ENCODE measurements around the gene CDH23. TPM values are rescaled to one million over a fixed set of nuclear protein-coding genes. Genes with fewer than 3 reads are reported as not detected.

The CDH23 gene
- total RNA-seq, 1 experiment from 2014 or later, result 2.9 TPM

GRCh38 chr10:71632896-71633600 is 236.3 kb downstream of the CDH23 start (continued):
- TF ChIP-seq, protein P1, sequence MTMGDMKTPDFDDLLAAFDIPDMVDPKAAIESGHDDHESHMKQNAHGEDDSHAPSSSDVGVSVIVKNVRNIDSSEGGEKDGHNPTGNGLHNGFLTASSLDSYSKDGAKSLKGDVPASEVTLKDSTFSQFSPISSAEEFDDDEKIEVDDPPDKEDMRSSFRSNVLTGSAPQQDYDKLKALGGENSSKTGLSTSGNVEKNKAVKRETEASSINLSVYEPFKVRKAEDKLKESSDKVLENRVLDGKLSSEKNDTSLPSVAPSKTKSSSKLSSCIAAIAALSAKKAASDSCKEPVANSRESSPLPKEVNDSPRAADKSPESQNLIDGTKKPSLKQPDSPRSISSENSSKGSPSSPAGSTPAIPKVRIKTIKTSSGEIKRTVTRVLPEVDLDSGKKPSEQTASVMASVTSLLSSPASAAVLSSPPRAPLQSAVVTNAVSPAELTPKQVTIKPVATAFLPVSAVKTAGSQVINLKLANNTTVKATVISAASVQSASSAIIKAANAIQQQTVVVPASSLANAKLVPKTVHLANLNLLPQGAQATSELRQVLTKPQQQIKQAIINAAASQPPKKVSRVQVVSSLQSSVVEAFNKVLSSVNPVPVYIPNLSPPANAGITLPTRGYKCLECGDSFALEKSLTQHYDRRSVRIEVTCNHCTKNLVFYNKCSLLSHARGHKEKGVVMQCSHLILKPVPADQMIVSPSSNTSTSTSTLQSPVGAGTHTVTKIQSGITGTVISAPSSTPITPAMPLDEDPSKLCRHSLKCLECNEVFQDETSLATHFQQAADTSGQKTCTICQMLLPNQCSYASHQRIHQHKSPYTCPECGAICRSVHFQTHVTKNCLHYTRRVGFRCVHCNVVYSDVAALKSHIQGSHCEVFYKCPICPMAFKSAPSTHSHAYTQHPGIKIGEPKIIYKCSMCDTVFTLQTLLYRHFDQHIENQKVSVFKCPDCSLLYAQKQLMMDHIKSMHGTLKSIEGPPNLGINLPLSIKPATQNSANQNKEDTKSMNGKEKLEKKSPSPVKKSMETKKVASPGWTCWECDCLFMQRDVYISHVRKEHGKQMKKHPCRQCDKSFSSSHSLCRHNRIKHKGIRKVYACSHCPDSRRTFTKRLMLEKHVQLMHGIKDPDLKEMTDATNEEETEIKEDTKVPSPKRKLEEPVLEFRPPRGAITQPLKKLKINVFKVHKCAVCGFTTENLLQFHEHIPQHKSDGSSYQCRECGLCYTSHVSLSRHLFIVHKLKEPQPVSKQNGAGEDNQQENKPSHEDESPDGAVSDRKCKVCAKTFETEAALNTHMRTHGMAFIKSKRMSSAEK (CRISPR knock-in tag; IDR thresholded peaks at IDR 0.05; ENCODE audit: borderline replicate concordance), result no peak
- no peak for TF ChIP-seq TEAD4 (CRISPR knock-in tag; IDR thresholded peaks at IDR 0.05)
- TF ChIP-seq SP1 (CRISPR knock-in tag; conservative IDR thresholded peaks at IDR 0.05), result no peak

DNA sequence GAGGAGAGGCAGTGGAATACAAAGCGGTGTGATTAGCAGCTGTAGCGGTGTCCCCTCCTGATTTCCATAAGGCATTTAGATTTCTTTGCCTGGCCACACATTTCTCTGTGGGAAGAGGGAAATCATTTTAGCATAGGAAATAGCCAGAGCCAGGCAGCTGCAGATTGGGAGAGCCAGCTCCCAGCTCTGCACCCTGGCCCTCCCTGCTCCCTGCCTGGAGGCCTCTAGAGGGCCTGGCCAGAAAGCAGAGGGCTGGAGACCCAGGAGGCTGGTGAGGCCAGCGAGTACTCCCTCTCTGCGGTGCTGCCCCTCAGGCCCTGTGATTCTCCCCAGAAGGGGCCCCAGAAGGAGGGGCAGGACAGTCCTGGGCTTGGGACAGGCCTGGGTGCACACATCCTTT is 237.2 kb downstream of the CDH23 start:
- H3K27me3 Mint-ChIP-seq (ENCODE audit: low read depth), result peaks cover 69% of the 10 kb centered on the region
- CTCF ChIA-PET, result interaction anchor here (1.0 to 5.8 kb wide), 6 partner anchors 10 to 74 kb away, joined by 3 to 36 read pairs (median 5); no protein-coding TSS in a partner anchor
- peaks cover 74% of the 10 kb centered on the region for H3K4me1 Mint-ChIP-seq
- H3K4me3 Mint-ChIP-seq, result no peak overlapping the region
- no peaks in the 10 kb centered on the region for H3K36me3 Mint-ChIP-seq
- POLR2A ChIA-PET, result no interaction called here
- H3K9me3 Mint-ChIP-seq, result no peaks in the 10 kb centered on the region
- TF ChIP-seq CREM (CRISPR knock-in tag; IDR thresholded peaks at IDR 0.05), result 0 out of 2 replicates have a peak, but pooled peaks have one; percentile 21
- TF ChIP-seq TEAD4 (CRISPR knock-in tag; IDR thresholded peaks at IDR 0.05), result no peak
- no peak overlapping the region for H3K27ac Mint-ChIP-seq
- no peak for DNase-seq (ENCODE audit: low spot score)
- ATAC-seq, result peak; percentile 40

- Mint-ChIP-seq H3K9me3 (no peaks in the 10 kb centered on the region), H3K27ac (no peak overlapping the region), H3K4me3 (no peak overlapping the region), H3K36me3 (no peaks in the 10 kb centered on the region), H3K27me3 (ENCODE audit: low read depth) (peaks cover 66% of the 10 kb centered on the region), H3K4me1 (peaks cover 70% of the 10 kb centered on the region)
- ChIA-PET POLR2A (no interaction called here), CTCF (interaction anchor here (0.9 to 5.8 kb wide), 7 partner anchors 9 to 73 kb away, joined by 3 to 36 read pairs (median 4); no protein-coding TSS in a partner anchor)
- no peak for DNase-seq (ENCODE audit: low spot score)
- ATAC-seq, result no peak
- TF ChIP-seq, protein P2, sequence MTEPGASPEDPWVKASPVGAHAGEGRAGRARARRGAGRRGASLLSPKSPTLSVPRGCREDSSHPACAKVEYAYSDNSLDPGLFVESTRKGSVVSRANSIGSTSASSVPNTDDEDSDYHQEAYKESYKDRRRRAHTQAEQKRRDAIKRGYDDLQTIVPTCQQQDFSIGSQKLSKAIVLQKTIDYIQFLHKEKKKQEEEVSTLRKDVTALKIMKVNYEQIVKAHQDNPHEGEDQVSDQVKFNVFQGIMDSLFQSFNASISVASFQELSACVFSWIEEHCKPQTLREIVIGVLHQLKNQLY (CRISPR knock-in tag; IDR thresholded peaks at IDR 0.05), result no peak
- TF ChIP-seq FOXJ3 (CRISPR knock-in tag; IDR thresholded peaks at IDR 0.05; ENCODE audit: borderline replicate concordance), result no peak
- no peak for TF ChIP-seq ESRRA (CRISPR knock-in tag; IDR thresholded peaks at IDR 0.05; ENCODE audit: borderline replicate concordance)
- no peak for TF ChIP-seq ZSCAN18 (CRISPR knock-in tag; IDR thresholded peaks at IDR 0.05)
- no peak for TF ChIP-seq ZNF263 (CRISPR knock-in tag; IDR thresholded peaks at IDR 0.05; ENCODE audit: low read depth)
- TF ChIP-seq, protein P3, sequence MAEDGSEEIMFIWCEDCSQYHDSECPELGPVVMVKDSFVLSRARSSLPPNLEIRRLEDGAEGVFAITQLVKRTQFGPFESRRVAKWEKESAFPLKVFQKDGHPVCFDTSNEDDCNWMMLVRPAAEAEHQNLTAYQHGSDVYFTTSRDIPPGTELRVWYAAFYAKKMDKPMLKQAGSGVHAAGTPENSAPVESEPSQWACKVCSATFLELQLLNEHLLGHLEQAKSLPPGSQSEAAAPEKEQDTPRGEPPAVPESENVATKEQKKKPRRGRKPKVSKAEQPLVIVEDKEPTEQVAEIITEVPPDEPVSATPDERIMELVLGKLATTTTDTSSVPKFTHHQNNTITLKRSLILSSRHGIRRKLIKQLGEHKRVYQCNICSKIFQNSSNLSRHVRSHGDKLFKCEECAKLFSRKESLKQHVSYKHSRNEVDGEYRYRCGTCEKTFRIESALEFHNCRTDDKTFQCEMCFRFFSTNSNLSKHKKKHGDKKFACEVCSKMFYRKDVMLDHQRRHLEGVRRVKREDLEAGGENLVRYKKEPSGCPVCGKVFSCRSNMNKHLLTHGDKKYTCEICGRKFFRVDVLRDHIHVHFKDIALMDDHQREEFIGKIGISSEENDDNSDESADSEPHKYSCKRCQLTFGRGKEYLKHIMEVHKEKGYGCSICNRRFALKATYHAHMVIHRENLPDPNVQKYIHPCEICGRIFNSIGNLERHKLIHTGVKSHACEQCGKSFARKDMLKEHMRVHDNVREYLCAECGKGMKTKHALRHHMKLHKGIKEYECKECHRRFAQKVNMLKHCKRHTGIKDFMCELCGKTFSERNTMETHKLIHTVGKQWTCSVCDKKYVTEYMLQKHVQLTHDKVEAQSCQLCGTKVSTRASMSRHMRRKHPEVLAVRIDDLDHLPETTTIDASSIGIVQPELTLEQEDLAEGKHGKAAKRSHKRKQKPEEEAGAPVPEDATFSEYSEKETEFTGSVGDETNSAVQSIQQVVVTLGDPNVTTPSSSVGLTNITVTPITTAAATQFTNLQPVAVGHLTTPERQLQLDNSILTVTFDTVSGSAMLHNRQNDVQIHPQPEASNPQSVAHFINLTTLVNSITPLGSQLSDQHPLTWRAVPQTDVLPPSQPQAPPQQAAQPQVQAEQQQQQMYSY (CRISPR knock-in tag; IDR thresholded peaks at IDR 0.05), result no peak
- TF ChIP-seq IRF2 (CRISPR knock-in tag; IDR thresholded peaks at IDR 0.05; ENCODE audit: borderline replicate concordance, low read depth), result no peak
Observed at GRCh38 chr10:71634531-71635164, 237.9 kb downstream of the CDH23 start.

All from WTC11 (cell line).